GM23338 (cell line): ENCODE data around the gene PRPF38A. TPM values are rescaled to one million over a fixed set of nuclear protein-coding genes. Genes with fewer than 3 reads are reported as not detected.

Experiments used
- ATAC-seq: fragments of 200-7000 bp; cut with Tn5 transposase; 3 replicates; pipeline ENCODE4 v1.9.1; 2020
- DNase-seq: peaks from one replicate; pipeline ENCODE4 v3.0.0-alpha.2; 2015; ENCODE audit warnings: low spot score
- H2AFZ ChIP-seq: fragments of 200-600 bp; sonication (generic); 2 replicates; pipeline ENCODE4 v1.8.0; 2016; ENCODE audit warnings: antibody characterized with exemption, mild to moderate bottlenecking, moderate library complexity
- H3F3A ChIP-seq: fragments of 200-600 bp; sonication (generic); replicated peaks from 2 replicates; pipeline ENCODE4 v1.8.0; 2017; ENCODE audit warnings: antibody characterized with exemption, mixed run types, low read depth
- H3K27ac ChIP-seq: fragments of 200-600 bp; sonication (generic); 2 replicates; pipeline ENCODE4 v1.6.1; 2016; ENCODE audit warnings: low read depth
- H3K27me3 ChIP-seq: fragments of 200-600 bp; sonication (generic); 2 replicates; pipeline ENCODE4 v1.8.0; 2016; ENCODE audit warnings: mild to moderate bottlenecking, mixed run types, moderate library complexity; ENCODE audit not compliant: insufficient read depth
- H3K36me3 ChIP-seq: fragments of 200-600 bp; sonication (generic); 2 replicates; pipeline ENCODE4 v1.8.0; 2016; ENCODE audit warnings: mild to moderate bottlenecking; ENCODE audit not compliant: insufficient read depth
- H3K4me1 ChIP-seq: fragments of 200-600 bp; sonication (generic); 2 replicates; pipeline ENCODE4 v1.8.0; 2016; ENCODE audit warnings: mild to moderate bottlenecking, moderate library complexity; ENCODE audit not compliant: insufficient read depth
- H3K4me2 ChIP-seq: fragments of 200-600 bp; sonication (generic); 2 replicates; pipeline ENCODE4 v1.7.1; 2017; ENCODE audit warnings: mixed run types
- H3K4me3 ChIP-seq: fragments of 200-600 bp; sonication (generic); 2 replicates; pipeline ENCODE4 v1.6.1; 2016; ENCODE audit warnings: mixed run types
- H3K79me2 ChIP-seq: fragments of 200-600 bp; sonication (generic); replicated peaks from 2 replicates; pipeline ENCODE4 v1.8.0; 2017; ENCODE audit warnings: mild to moderate bottlenecking; ENCODE audit not compliant: insufficient read depth
- H3K9me2 ChIP-seq: fragments of 200-600 bp; sonication (generic); 2 replicates; pipeline ENCODE4 v1.8.0; 2017; ENCODE audit not compliant: insufficient read depth
- H4K20me1 ChIP-seq: fragments of 200-600 bp; sonication (generic); replicated peaks from 2 replicates; pipeline ENCODE4 v1.8.0; 2017; ENCODE audit warnings: mild to moderate bottlenecking; ENCODE audit not compliant: insufficient read depth
- H3K27ac Mint-ChIP-seq: 2 replicates; pipeline ENCODE4 v1.8.0; 2020; ENCODE audit warnings: inconsistent platforms, mild to moderate bottlenecking, moderate library complexity, mixed read lengths
- H3K27me3 Mint-ChIP-seq: 3 replicates; pipeline ENCODE4 v1.8.0; 2022; ENCODE audit warnings: low read depth, mild to moderate bottlenecking, moderate library complexity, mixed read lengths, inconsistent platforms; ENCODE audit not compliant: insufficient read depth, poor library complexity
- H3K36me3 Mint-ChIP-seq: 3 replicates; pipeline ENCODE4 v1.8.0; 2021; ENCODE audit warnings: low read depth, mild to moderate bottlenecking, inconsistent platforms, moderate library complexity, mixed read lengths
- H3K4me1 Mint-ChIP-seq: 3 replicates; pipeline ENCODE4 v1.8.0; 2020; ENCODE audit warnings: mild to moderate bottlenecking, inconsistent platforms, mixed read lengths
- H3K4me3 Mint-ChIP-seq: 3 replicates; pipeline ENCODE4 v1.8.0; 2021; ENCODE audit warnings: moderate library complexity, mild to moderate bottlenecking, inconsistent platforms, mixed read lengths
- H3K9me3 Mint-ChIP-seq: 3 replicates; pipeline ENCODE4 v1.8.0; 2020; ENCODE audit warnings: moderate library complexity, mild to moderate bottlenecking, inconsistent platforms, mixed read lengths
- CREB1 ChIP-seq: fragments of 250-450 bp; sonication (Bioruptor Pico); IDR thresholded peaks from 2 replicates; pipeline ENCODE4 v1.5.0; 2020; ENCODE audit warnings: low read depth, mild to moderate bottlenecking, moderate library complexity
- EZH2 ChIP-seq: fragments of 200-600 bp; sonication (generic); IDR thresholded peaks from one replicate; pipeline ENCODE4 v1.8.0; 2017; ENCODE audit warnings: antibody characterized with exemption, mild to moderate bottlenecking, low read depth; ENCODE audit not compliant: unreplicated experiment
- EZH2phosphoT487 ChIP-seq: fragments of 200-600 bp; sonication (generic); IDR thresholded peaks from one replicate; pipeline ENCODE4 v1.8.1; 2018; ENCODE audit warnings: antibody characterized with exemption; ENCODE audit not compliant: unreplicated experiment
- POLR2AphosphoS5 ChIP-seq: IDR thresholded peaks from 2 replicates; pipeline ENCODE4 v1.6.1; 2016; ENCODE audit warnings: antibody characterized with exemption, low read depth
- ZNF114 ChIP-seq: fragments of 250-450 bp; sonication (Bioruptor Pico); IDR thresholded peaks from 2 replicates; pipeline ENCODE4 v1.5.0; 2020; ENCODE audit warnings: mild to moderate bottlenecking, moderate library complexity
- ZNF331 ChIP-seq: fragments of 250-450 bp; sonication (Bioruptor Pico); IDR thresholded peaks from 2 replicates; pipeline ENCODE4 v1.5.0; 2020; ENCODE audit warnings: low read depth, mild to moderate bottlenecking, moderate library complexity
- ZNF462 ChIP-seq: fragments of 250-450 bp; sonication (Bioruptor Pico); IDR thresholded peaks from 2 replicates; pipeline ENCODE4 v1.5.0; 2020; ENCODE audit warnings: mild to moderate bottlenecking, moderate library complexity
- polyA plus RNA-seq: library from polyadenylated mRNA; unstranded; fragments of >200 nt; fragmentation: Nextera tagmentation; extraction: Ambion mirVana; gene quantifications from 2 replicates; pipeline ENCODE4 v1.2.1, GENCODE V29; 2016
- total RNA-seq: library from RNA; depleted of rRNA; stranded (reverse); fragments of >200 nt; shearing (Covaris generic); gene quantifications from 2 replicates; pipeline ENCODE4 v1.2.3, GENCODE V29; 2014
- TF ChIP-seq, protein P1 (sequence below), 2 experiments: fragments of 200-600 bp in 1 of 2; sonication (generic) in 1 of 2; conservative IDR thresholded peaks; 2 replicates each; pipeline versions ENCODE4 v1.5.1 to v1.6.1; 2016 to 2017; ENCODE audit warnings: antibody characterized with exemption in 2 of 2, low read depth in 2 of 2, mild to moderate bottlenecking in 2 of 2, moderate library complexity in 1 of 2

The PRPF38A gene
- total and polyA plus RNA-seq, 2 experiments from 2014 or later, result 24.8 to 40.3 TPM

DNA sequence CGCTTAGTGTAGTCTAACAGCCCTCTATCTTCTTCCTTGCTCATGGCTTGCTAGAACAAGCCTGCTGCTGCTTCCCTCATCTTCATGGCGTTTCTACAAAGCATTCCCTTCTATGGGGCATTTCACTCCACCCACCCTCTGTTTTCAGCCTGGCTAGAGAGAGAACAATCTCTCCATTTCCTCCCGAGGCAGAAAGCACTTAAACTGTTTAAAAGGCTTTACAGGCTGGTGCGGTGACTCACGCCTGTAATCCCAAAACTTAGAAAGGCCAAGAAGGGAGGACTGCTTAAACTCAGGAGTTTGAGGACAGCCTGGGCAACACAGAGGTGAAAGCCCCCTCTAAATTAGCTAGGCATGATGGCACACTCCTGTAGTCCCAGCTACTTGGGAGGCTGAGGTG lies 17.9 kb upstream of the PRPF38A start (continued):
- TF ChIP-seq ZNF462 (CRISPR knock-in tag), result no peak
- TF ChIP-seq CREB1, result no peak
- no peak for TF ChIP-seq EZH2
- TF ChIP-seq POLR2AphosphoS5, result no peak
- no peak for TF ChIP-seq EZH2phosphoT487
- TF ChIP-seq ZNF331 (CRISPR knock-in tag), result no peak
- TF ChIP-seq ZNF114 (CRISPR knock-in tag), result no peak

DNA sequence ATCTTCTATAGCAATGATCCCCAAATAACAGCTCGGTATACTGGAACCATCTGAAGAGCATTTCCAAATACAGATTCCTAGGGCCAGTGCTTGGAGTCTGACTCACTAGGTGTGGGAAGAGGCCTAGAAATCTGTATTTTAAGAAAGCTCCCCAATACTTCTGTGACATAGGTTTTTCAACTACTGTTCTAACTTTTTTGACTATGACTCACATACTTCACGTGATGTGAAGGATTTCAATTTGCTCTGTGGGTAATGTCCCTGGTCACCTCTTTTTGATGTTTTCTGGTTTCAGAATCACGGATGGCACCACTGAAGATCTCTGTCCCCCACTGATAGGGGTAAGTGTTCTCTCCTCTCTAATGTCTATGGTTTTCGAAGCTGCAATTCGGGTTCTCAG lies 11.2 kb upstream of the PRPF38A start:
- H2AFZ ChIP-seq, result no peak overlapping the region
- H3K9me2 ChIP-seq, result no peaks in the 10 kb centered on the region
- H3K36me3 ChIP-seq, result peaks cover 70% of the 10 kb centered on the region
- no peak overlapping the region for H3K27ac Mint-ChIP-seq
- H3K4me1 Mint-ChIP-seq, result no peaks in the 10 kb centered on the region
- no peak overlapping the region for H3K4me2 ChIP-seq
- H3K4me1 ChIP-seq, result no peaks in the 10 kb centered on the region
- no peaks in the 10 kb centered on the region for H3K27me3 Mint-ChIP-seq
- no peaks in the 10 kb centered on the region; the same call in 1 of the 2 replicates for H3F3A ChIP-seq
- H3K27ac ChIP-seq, result no peak overlapping the region
- no peak for DNase-seq
- no peaks in the 10 kb centered on the region for H3K27me3 ChIP-seq
- H4K20me1 ChIP-seq, result peaks cover 40% of the 10 kb centered on the region
- H3K9me3 Mint-ChIP-seq, result no peaks in the 10 kb centered on the region
- H3K4me3 ChIP-seq, result no peak overlapping the region
- no peak for ATAC-seq
- H3K79me2 ChIP-seq, result peaks cover 67% of the 10 kb centered on the region
- H3K4me3 Mint-ChIP-seq, result no peak overlapping the region
- peaks cover 89% of the 10 kb centered on the region for H3K36me3 Mint-ChIP-seq
- TF ChIP-seq ZNF331 (CRISPR knock-in tag) (no peak), ZNF462 (CRISPR knock-in tag) (no peak), POLR2AphosphoS5 (no peak), EZH2 (no peak), ZNF114 (CRISPR knock-in tag) (no peak)
- TF ChIP-seq, protein P1, sequence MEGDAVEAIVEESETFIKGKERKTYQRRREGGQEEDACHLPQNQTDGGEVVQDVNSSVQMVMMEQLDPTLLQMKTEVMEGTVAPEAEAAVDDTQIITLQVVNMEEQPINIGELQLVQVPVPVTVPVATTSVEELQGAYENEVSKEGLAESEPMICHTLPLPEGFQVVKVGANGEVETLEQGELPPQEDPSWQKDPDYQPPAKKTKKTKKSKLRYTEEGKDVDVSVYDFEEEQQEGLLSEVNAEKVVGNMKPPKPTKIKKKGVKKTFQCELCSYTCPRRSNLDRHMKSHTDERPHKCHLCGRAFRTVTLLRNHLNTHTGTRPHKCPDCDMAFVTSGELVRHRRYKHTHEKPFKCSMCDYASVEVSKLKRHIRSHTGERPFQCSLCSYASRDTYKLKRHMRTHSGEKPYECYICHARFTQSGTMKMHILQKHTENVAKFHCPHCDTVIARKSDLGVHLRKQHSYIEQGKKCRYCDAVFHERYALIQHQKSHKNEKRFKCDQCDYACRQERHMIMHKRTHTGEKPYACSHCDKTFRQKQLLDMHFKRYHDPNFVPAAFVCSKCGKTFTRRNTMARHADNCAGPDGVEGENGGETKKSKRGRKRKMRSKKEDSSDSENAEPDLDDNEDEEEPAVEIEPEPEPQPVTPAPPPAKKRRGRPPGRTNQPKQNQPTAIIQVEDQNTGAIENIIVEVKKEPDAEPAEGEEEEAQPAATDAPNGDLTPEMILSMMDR (conservative IDR thresholded peaks at IDR 0.05; ENCODE audit: low read depth in 2 of 2), result no peak
